HG03469 (cell line): ENCODE results near the gene RFX2.

ENCODE experiments used
- ATAC-seq: cut with Tn5 transposase; IDR thresholded peaks from one replicate; pipeline ENCODE4 v1.9.1; 2021; ENCODE audit warnings: mild to moderate bottlenecking, moderate library complexity, moderate number of reproducible peaks; ENCODE audit not compliant: unreplicated experiment

Gene RFX2

DNA sequence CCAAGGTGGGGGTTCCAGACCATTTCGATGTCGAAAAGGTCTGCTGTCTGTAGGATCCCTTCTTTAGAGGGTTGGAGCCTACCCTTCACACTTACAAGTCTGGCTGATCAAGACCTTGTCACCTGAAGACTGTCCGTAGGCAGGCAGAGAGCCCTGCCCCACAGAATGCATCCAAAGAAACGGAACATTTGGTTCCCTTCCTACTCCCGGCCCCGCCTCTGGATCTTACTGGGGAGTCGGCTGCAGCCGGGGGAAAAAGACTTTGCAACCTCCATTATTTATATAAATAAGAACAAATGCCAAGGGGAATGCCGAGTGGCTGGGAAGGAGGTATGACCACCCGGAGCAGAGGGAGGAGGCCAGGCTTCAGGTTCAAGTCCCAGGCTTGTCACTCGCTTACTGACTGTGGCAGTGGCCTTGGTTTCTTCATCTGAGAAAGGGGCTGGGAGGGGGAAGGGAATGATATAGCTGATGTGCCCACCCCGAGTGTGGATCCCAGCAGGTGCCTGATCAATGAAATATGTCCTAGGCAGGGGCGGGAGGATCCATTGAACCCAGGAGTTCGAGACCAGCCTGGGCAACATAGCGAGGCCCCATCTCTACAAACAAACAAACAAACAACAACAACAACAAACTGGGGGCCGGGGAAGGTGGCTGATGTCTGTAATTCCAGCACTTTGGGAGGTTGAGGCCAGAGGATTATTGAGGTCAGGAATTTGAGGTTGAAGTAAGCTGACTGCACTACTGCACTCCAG, 48.7 kb downstream of the RFX2 start:
- ATAC-seq: no peak

DNA sequence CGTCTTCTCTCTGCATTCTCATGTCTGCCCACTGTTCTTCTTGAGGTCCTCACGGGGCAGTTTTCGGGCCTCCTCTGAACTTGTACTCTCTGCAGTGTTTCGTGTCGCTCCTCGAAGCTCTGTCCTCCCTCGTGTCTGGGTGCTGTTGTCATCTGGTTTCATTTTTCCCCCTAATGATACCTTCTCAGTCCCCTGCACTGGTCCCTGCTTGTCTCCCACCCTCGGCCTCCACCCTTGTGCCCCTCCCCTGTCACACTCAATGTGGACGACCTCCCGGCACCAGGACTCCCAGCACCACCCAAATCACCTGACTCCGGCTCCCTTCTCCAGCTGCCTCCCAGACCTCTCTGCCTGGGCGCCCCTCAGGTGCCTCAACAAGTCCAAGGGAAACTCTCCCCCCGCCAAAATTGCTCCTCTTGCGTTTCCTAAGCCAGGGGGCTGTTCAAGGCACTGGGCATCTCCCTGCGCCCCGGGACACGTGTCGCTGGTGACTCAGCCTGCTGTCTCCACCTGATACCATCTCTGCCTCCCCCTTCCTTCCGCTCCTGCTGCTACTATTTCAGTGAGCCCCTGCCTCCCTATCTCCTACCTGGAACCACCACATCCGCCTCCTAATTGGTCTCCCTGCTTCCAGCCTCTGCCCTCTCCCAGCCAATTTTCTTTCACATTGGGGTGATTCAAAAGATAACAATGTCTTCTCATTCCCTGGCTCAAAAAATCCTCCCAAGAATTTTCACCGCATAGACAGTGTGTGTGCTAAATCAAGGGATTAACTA, 49.5 kb downstream of the RFX2 start:
- ATAC-seq: no peak

DNA sequence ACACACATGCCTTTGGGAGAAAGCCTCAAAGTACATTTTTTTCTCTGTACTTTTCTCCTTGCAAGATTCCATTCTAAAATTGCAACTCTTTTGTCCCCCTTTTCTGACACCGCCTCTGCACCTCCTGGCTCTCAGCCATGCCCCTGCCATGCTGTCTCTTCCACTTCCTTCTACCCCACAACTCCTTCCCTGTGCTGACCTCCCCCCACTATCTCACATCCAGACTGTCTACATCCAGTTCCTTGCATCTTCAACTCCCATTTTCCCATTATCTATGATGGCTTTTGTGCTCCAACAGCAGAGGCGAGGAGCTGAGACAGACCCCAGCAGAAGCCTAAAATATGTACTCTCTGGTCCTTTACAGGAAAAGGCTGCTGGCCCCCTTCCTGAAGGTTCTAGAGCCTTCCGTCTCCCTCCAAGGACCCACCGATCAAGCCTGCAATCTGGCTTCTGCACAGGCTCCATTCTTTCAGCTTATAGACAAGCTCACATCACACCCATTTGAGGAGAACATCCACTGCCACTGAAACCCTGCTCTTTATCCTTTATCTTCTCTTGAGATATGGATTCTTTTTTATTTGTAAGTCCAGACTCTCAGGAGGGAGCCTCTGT, 50.2 kb downstream of the RFX2 start:
- ATAC-seq: no peak

DNA sequence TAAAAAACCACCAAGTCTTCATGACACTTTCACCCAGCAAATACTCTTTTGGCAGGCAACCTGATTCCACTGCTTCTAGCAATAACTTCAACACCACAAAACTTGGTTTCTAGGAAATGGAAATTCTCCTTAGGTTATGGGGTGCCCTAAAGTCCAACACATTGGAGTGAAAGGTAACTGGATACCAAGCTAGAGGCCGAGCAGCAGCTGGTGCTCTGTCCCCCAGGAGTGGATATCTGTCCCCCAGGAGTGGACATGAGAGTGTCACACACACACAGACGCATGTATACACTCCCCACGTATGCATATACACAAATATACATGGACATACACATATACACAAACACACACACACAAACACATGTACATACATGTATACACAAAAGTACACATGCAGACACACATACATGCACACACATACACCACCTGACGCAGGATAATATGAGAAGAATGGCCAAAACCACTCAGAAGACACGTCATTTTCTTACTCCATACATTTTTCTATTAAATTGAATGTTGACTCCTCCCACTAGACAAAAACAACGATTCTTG, 50.8 kb downstream of the RFX2 start:
- ATAC-seq: no peak

DNA sequence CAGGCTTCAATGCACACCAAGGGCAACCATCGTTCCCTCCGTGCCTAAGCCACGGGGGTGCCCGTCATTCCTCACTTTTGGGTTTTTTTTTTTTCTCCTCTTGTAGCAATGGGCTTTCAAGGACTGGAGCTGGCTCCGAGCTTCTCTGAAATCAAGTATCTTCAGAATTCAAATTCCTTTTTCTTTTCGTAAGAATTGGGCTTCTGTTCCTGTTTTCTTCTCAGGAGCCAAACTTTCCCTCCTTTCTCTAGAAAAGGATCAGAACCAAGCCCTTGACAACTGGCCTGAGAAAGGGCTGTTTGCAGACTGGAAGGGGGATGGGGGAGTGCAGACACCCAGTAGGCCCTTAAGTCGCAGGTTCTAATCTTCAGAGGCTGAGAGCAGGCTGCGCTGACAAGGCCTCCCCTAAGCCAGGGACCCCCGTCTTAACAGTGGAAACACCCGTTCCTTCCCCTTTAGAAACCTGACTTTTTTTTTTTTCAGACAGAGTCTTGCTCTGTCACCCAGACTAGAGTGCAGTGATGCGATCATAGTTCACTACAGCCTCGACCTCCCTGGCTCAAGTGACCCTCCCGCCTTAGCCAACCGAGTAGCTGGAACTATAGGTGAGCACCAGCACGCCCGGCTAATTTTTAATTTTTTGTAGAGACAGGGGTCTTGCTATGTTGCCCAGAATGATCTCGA, 51.6 kb downstream of the RFX2 start:
- ATAC-seq: no peak

DNA sequence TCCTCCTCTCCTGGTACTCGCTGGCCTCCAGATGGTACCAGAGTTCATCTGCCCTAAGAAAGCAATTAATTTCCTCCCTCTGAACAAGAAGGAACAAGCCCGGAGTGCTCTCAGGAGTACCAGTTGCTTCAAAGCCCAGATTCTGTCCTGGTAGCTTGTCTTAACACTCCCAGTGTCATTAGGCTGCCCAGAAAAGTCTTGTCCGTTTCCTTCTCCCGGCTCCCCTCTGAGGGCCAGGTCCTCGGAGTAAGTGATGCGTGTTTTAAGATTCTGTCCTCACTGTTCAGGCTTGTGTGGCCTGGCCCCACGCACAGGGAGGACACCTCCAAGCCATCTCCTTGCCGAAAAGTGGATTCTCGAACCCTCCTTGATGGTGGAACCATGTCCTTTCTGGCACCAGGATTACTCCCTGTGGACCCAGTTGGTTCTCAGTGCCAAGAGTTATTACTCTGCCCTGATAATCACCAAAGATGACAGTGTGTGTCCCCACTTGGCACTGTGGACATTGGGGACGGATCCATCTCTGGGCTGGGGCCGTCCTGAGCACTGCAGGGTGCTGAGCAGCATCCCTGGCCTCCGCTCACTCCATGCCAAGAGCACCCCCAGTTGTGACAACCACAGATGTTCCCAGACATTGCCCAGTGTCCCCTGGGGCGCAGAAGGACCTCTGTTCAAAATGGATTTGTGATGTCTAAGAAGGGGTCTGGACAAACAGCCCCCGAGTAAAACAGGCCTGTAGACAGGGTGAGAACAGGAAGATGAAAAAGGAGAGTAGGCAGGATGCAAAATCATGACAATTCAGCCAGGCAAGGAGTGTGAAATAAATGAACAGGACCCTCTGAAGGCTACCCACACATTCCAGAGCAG, 52.4 kb downstream of the RFX2 start:
- ATAC-seq: no peak

DNA sequence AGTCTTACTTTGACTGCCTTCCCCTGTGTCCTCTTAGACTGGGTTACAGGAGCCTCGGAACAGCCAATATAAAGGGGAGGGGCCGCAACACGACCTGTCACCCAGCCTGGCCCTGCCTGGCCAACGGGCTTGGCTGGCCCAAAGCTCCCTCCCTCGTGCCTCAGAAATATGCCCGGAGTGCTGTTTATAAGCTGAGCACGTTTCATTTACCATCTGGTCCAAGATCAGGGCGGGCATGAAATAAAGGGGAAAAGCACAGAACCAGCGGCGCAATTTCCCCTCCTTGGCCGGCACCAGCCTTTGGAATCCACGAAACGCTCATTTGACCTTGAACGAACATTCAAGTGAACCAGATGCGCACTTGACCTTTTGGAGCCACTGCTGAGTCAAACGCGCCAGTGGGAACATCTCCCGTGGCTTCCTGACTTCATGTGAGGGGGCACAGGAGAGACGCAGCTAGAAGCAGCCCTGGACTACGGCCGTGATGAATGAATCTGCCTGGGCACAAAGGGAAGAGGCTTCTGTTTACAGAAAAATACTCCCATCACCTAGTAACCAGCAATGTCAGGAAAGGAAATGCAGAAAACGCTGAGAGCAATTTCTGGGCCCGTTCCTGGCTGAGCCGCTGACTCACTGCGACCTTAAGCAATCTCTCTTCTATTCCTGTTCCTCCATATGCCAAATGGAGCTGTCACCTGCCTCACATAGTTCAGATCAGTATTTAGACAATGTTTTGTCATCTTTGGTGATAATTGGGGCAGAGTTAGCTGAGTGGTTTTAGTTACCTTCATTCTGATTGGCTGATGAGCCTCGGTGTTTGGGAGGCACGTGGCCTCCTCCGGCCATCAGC, 53.3 kb downstream of the RFX2 start:
- no peak for ATAC-seq

DNA sequence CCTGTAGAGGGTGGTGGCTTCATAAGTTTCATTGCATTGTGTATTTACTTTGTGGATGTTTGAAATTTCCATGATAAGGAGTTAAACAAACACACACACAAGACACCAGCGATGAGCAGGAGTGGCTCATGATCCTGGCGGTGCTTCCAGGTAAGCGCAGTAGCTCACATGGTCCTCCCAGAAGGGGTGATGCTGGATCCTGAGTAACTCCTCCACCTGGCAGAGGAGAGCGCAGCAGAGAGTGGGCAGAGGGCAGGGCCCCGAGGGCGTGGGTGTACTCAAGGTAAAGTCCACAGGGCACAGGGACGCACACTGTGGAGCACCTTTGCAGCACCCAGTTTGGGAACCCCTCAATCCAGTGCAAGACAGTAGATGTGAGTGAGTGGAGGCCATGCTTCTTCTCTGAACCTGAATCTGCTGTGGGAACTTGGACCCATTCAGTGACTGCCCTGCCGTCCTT, 54.0 kb downstream of the RFX2 start:
- ATAC-seq: no peak

DNA sequence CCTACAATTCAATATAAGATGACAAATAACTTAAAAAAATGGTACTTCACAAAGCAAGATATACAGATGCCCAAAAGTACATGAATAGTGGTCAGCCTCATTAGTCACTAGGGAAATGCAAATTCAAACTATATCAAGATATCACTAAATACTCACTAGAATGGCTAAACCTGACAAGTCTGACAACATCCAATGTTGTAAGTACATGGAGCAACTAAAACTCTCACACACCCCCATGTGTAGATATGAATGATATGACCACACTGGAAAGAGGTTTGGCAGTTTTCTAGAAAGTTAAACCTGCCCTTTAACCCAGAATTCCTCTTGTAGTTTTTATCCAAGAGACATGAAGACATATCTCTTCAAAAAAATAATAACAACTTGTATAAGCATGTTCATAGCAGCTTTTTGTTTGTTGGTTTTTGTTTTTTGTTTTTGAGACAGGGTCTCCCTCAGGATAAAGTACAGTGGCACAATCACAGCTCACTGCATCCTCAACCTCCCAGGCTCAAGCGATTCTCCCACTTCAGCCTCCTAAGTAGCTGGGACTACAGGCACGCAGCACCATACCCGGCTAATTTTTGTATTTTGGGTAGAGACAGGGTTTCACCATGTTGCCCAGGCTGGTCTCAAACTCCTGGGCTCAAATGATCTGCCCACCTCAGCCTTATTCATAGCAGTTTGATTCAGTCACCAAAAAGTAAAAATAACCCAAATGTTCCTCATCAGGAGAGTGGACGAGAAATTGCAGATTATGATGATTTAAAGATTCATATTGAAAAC, 55.1 kb downstream of the RFX2 start:
- ATAC-seq: no peak

DNA sequence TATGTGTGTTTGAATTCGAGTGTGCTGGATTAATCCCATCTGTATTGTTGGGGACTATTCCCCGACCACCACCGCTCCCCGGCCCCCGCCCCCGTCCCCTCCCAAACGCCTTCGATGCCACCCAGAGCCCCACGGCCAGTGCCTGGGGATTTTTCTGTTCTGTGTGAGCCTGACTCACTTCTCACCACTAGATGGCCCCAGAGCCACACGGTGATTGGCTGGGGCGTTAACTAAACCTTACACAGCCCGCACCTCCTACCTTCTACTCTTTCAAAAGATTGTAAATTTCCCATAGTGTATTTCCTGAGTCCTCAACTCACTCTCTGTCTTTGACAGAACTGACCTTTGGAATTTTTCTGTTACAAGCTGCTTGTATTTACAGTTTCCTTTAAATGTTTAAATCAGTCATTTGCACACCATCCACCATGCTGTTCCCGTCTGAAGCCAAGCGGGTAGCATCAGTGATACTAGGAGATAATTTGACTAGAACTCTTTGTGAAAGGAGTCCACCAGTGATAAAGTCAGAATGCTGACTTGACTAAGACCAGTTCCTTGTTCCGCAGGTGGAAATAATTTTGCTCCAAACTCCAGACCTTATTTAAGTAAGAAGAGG, 61.4 kb downstream of the RFX2 start:
- no peak for ATAC-seq

DNA sequence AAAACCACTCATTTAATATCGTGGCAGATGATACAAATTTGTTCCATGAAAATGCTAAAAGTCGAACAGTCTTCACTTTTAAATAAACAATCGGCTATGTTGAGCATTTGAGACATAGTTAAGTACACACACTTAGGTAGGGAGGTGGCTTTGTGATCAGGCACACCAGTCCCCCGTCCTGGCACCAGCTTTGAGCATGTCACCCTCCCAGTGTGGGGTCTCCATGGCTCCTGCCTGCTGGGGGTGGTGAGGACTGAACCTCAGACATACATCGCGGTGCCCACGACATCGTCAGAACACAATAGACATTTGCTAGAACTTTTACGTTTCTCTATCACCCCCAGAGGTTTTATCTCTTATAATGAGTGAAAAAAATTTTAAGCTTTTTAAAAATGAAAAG, 62.0 kb downstream of the RFX2 start:
- no peak for ATAC-seq

DNA sequence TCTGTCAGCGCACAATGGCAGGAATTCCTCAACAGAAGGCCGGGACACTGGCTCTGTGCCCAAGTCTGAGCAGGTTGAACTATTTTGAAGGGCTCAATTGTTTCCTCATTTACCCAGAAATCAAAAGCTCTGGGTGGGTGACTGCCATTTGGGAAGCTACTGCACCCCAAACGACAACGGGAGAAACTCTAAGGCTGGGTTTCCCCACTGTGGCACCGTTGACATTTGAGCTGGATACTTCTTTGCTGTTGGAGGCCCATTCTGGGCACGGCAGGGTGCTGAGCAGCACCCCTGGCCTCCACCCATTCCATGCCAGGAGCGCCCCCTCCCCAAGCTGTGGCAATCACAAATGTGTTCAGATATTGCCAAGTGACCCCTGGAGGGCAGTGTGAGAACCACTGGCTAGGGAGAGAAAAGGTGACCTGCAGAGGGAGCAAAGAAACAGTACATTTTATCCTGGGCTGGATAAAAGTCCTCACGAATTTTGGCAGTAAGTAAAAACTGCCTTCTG, 62.5 kb downstream of the RFX2 start:
- no peak for ATAC-seq

DNA sequence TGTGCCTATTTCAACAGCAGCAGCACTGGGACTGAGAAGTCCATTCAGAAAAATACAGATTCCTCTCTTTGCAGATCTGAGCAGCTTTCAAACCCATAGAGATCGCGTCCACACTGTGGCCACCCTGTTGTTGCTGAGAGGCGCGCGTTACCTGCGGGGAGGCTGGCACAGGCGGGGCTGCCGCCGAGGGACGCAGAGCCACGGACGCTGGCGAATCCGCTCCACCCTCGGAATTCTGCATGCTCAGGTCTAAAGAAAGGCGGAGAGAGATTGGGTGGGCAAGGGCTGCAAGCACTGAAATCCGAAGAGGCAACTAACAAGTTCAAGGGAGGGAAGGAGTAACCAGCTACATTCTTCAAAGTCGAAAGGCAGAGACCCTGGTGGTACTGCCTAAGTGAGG, 63.0 kb downstream of the RFX2 start:
- no peak for ATAC-seq

DNA sequence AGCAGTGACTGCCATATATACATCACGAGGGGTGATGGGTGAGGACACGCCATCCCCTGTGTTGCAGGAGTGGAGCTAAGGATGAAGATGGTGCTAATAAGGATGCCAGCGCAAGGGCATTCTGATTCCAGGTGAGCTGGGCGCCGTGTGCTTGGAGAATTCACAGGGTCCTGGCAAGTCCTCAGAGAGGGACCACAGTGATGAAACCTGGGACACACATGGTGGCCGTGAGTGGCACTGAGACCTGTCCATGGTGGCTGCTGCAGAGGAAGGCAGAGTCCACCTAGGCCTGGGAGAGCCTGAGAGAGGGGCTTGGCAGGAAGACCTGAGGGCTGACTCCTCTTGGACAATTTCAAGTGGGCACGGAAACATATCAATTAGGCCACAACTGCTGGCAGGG, 65.2 kb downstream of the RFX2 start:
- no peak for ATAC-seq

DNA sequence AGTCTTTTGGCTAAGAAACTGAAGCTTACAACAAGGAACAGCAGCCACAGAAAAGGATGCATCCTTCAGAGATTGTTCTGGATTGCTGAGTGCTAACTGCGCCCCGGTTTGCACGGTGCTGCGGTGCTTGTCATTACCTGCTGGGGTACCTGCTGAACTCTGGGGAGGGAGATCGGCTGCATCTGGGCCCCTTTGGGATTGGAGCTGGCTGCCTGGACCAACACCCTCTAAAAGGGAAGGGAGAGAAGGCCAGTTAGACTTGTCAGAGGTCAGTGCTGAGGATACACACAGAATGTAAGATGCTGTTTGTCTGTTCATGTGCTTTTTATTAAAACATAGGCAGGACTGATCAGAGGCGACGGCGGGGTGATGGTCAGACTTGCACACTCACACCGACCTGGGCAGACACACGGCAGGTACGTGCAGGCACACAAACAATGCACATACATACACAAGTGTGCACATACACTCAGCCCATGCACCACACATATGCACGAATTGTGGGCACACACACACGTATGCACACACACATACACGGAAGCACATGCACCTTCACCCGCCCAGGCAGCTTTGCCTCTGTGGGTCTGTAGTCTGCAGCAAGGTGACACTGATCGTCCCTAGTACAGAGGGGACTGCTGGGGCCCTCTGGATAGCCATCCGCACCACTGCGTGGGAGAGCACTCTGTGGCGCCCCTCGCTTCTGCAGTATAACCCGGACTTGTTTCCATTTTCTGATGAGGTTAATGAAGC, 66.1 kb downstream of the RFX2 start:
- no peak for ATAC-seq

DNA sequence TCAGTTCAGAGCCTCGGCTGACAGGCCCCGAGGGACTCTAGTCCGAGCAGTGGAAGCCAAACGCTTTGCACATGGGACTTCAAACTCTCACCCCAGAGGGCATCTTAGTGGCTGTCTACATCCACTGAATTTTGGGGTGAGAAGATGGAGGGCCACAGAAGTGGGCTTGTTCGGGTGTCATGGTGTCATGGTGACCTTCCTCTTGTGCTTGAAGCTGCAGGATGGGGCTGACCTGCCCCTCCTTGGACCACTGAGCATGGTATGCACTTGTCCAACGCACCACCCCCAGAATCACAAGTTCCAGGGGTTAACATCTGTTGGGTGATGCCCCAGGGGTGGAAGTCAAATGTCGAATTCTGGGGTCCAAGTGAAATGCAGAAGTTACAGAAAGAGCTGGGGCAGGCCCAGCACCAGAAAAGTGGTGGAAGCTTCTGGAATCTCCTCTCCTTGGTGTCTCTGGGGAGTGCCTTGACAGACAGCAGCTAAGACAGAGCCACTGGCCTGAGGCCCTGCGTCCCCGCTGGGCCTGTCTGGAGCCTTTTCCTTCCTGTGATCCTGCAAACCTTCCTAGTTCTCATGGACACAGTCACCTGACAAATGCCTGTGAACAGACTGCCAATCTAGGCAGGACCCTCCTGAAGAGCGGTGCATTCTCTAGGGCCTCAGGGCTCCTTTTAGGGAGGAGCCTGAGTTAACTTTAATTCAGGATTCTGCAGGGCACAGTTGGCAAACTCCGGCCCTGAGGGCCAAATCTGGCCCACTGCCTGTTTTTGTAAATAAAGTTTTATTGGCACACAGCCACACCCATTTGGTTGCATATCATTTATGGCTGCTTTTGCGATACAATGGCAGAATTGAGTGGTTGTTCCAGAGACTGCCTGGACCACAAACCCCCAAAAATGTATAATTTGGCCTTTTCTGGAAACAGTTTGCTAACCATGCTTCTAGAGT, 67.2 kb downstream of the RFX2 start:
- no peak for ATAC-seq
